Right kidney (tissue), 9 donors: ENCODE results near the gene TP53TG3E.
A peak's percentile ranks its signal among the peaks of the same experiment; 100 is the strongest.
"Not testable (repeated sequence)": the region's sequence is repeated elsewhere in the genome, so short reads cannot be mapped to it uniquely, and the experiment has no call there.

Experiments used
- DNase-seq: peaks from one replicate; pipeline ENCODE4 v3.0.0-alpha.2; 2016
- long read RNA-seq, 8 donors: transcript quantifications; one replicate each; lab custom pipeline, GENCODE V29; 2026

Gene TP53TG3E, protein sequence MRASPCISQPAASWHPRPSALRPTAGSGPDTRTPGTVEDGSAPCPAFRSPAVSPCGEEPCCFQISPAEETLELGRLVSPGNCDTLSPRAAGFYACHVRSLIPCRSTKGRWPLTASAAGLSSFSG
- long read RNA-seq, donor 1: 0 reads
- long read RNA-seq, donor 2: 0 reads
- long read RNA-seq, donor 3: 0 reads
- long read RNA-seq, donor 4: 0 reads
- long read RNA-seq, donor 5: 0 reads
- long read RNA-seq, donor 6: 0 reads
- long read RNA-seq, donor 7: 0 reads
- long read RNA-seq, donor 8: 0 reads

DNA sequence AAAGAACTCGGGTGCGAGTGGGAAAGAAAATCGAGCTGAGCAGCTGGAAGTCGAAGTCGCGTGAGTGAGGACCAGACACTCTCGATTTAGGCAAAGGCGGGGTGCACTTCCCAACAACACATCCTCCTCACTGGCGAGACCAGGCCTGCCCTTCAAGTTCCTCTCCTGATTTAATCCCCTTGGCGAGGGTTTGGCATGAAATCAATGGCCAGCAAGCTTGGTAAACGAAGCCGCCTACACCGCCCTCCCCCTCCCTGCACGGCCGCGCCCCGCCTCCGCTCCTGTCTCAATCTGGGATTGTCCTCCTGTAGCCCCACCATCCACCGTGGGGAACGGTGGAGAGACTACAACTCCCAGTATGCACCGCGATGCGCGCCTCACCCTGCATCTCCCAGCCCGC, at the start of gene TP53TG3E:
Gene TP53TG3E, plus strand, starts transcription at position 301 of the 400 bp plus-strand sequence. Its CDS starts 68 bp downstream, at position 369.
- not testable (repeated sequence) for DNase-seq

- not testable (repeated sequence) for DNase-seq
Measured at GRCh38 chr16:33336226-33337012, 32.3 kb downstream of the TP53TG3E start.

- DNase-seq: not testable (repeated sequence)
Measured at GRCh38 chr16:33337627-33338542, 33.8 kb downstream of the TP53TG3E start.

- DNase-seq: not testable (repeated sequence)
Measured at GRCh38 chr16:33338543-33338951, 34.4 kb downstream of the TP53TG3E start.

GRCh38 chr16:33339093-33340061, 35.3 kb downstream of the TP53TG3E start:
- DNase-seq: peak; percentile 1
